Fibroblast of pulmonary artery (primary cell): ENCODE measurements around the gene MAP3K7.

Source experiments
- DNase-seq: peaks from one replicate; pipeline ENCODE4 v3.0.0-alpha.2; 2010; ENCODE audit warnings: low read depth
- H3K4me3 ChIP-seq: replicated peaks from 2 replicates; pipeline ENCODE4 v1.5.1; 2011; ENCODE audit warnings: low read depth, mild to moderate bottlenecking, control low read depth, low read length, moderate library complexity
- TF ChIP-seq, protein P1 (sequence below): IDR thresholded peaks from 2 replicates; pipeline ENCODE4 v1.5.1; 2011; ENCODE audit warnings: mild to moderate bottlenecking, control low read depth, low read length, inconsistent platforms; ENCODE audit errors: missing control alignments

The MAP3K7 gene

DNA sequence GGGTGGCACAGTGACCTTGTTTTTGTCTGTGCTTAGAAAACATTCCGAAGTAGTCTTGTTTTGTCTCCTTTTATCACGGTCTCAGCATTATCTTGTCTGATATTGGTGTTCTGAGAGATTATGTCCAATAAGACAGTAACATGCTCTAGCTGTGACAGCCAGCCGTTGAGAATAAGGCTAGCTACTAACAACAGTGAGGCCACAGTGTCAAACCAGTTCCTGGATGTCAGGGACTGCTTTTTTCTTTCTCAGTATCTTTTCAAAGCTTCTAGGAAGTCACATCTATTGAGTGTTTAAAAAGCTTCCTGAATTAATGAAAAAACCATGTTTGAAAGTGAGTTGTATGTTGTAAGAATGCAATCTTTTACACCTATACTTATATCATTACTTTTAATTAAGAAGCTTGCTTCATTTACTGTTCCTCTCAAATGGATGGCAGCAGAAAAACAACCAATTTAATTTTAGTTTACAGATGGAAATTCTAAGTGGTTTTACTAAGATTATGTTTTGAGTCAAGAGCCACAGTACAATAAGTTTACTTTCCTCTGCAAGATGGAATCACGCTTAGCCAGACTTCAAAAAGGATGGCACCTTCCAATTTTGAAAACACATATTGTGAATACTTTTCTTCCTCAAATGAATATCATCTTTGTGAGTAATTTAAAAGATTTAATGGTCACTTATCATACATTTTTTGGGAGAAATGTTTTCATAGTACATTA is 53.1 kb downstream of the MAP3K7 start:
- TF ChIP-seq, protein P1, sequence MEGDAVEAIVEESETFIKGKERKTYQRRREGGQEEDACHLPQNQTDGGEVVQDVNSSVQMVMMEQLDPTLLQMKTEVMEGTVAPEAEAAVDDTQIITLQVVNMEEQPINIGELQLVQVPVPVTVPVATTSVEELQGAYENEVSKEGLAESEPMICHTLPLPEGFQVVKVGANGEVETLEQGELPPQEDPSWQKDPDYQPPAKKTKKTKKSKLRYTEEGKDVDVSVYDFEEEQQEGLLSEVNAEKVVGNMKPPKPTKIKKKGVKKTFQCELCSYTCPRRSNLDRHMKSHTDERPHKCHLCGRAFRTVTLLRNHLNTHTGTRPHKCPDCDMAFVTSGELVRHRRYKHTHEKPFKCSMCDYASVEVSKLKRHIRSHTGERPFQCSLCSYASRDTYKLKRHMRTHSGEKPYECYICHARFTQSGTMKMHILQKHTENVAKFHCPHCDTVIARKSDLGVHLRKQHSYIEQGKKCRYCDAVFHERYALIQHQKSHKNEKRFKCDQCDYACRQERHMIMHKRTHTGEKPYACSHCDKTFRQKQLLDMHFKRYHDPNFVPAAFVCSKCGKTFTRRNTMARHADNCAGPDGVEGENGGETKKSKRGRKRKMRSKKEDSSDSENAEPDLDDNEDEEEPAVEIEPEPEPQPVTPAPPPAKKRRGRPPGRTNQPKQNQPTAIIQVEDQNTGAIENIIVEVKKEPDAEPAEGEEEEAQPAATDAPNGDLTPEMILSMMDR = no peak
- H3K4me3 ChIP-seq = no peak overlapping the region
- no peak for DNase-seq

- TF ChIP-seq, protein P1 = no peak
- no peak overlapping the region for H3K4me3 ChIP-seq
- no peak for DNase-seq
These were observed 56.0 kb downstream of the MAP3K7 start for GRCh38 chr6:90530882-90531281.

DNA sequence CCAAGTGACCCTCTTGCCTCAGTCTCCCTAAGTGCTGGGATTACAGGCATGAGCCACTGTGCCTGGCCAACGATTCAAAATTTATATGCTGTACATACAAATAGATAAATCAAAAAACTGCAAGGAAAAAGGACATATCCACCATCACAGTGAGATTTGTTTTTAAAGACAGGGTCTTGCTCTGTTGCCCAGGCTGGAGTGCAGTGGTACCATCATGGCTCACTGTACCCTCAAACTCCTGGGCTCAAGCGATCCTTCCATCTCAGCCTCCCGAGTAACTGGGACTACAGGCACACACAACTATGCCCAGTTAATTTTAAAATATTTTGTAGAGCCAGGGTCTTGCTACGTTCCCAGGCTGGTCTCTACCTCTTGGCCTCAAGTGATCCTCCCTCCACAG is 61.5 kb downstream of the MAP3K7 start:
- TF ChIP-seq, protein P1 = no peak
- H3K4me3 ChIP-seq = no peak overlapping the region
- DNase-seq = no peak

GRCh38 chr6:90523779-90524310 is 63.0 kb downstream of the MAP3K7 start:
- TF ChIP-seq, protein P1 = no peak
- H3K4me3 ChIP-seq = no peak overlapping the region
- no peak for DNase-seq

DNA sequence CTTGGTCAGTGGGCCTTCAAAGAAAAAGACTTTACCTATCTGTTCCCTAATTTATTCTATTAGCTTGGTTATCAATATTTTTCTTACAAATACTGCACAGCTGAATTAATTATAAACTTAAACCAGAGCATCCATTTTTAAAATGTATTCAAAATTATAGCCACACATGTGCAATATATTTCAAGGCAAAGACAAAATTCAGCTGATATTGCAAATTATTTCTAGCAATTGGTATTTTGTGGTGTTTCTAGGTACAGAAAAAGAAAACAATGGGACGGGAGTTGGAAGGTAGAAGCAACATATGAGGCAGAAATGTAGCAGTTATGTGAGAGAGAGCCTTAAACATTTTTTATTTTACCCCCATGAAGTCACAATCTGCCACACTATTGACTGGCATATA is 64.9 kb downstream of the MAP3K7 start:
- no peak overlapping the region for H3K4me3 ChIP-seq
- TF ChIP-seq, protein P1 = no peak
- no peak for DNase-seq

DNA sequence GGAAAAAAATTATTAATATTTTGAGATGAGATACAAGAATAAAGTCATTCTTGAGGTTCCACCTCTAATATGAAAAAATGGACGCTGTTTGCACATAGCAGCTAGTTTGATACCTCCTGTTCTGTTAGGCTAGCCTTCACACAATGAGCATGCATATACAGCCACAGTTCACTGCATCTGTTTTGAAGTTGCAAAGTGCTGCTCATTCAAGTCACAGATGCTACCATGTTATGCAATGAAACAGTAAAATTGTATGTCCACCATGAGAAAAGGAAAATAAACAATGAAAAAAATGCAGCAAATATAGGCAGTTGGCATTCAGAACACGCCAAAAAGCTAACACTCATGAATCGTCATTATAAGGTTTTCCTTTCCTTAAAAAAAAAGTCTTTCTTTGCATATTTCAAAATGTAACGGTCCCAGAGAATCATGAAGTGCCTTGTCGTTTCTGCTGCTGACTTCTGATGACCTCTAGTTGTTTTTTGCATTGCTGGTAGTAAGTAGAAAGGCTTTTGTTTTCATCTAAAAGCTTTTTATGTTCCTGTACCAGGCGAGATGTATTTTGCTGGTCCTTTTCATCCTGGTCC is 70.7 kb downstream of the MAP3K7 start:
- no peak for DNase-seq
- TF ChIP-seq, protein P1 = no peak
- no peak overlapping the region for H3K4me3 ChIP-seq
